ENCODE data around the gene CGB8.
"Not testable (repeated sequence)": the region's sequence is repeated elsewhere in the genome, so short reads cannot be mapped to it uniquely, and the experiment has no call there.

The CGB8 gene

GRCh38 chr19:49029749-49030148 is 19.2 kb downstream of the CGB8 start:
- not testable (repeated sequence) for DNase-seq

DNA sequence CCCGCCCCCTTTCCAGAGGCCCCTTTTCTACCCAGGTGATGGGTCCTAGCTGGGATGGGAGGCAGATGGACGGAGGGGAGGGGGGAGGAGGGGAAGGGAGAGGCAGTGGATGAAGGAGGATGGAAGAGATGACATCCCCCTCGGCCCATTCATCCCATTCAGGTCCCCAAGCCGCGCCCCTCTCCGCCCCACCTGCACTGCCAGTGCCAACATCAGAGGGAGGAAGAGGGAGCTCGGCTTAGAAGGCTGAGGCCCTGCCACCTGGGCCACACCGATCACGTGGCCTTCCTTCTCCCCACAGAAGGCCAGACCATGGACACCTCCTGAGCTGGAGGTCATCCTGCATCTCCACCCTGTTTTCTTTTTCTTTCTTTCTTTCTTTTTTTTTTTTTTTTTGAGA is 20.2 kb downstream of the CGB8 start:
- not testable (repeated sequence) for DNase-seq

DNA sequence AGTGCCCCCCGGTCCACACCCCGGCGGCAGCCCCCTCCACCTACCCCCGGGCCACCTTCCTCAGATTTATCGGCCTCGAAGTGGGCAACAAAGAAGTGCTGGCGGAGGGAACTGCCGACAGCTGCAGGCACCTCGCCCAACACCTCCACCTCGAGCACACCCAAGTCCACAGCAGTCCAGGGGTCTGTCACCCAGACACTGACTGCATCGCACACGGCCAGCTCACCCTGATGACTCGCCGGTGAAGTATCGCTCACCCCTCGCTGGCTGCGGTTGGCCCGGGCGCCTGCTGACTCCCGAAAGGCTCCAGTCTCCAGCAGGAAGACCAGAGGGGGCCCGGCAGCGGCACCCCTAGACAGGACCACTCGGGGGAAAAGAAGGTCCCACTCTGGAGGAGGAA is 23.3 kb downstream of the CGB8 start:
- DNase-seq: not testable (repeated sequence)

- not testable (repeated sequence) for DNase-seq
These were observed 23.8 kb downstream of the CGB8 start for GRCh38 chr19:49025088-49025487.

DNA sequence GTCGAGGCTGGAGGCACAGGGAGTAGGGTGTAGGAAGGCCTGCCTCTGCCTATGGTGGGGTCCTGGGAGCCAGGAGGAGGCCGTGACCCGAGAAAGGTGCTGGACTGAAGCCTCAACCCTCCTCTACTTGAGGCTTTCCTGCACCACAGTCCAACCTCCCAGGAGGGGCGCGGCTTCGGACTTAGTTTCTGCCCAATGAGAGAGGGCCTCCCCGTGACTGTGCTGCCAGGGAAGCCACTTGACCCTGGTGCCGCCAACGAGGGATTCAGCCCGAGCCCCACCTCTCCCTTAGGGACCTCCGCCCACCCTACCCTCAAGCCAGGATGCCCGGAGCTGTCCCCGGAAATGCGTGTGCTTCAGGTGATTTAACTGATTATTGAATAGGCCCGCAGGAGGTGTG is 24.7 kb downstream of the CGB8 start, which contains the start of gene CGB3:
Gene CGB3 (minus strand): TSS at position 101 of the 400 bp plus-strand sequence. CDS start 362 bp downstream, outside the sequence.
- DNase-seq: not testable (repeated sequence)

DNA sequence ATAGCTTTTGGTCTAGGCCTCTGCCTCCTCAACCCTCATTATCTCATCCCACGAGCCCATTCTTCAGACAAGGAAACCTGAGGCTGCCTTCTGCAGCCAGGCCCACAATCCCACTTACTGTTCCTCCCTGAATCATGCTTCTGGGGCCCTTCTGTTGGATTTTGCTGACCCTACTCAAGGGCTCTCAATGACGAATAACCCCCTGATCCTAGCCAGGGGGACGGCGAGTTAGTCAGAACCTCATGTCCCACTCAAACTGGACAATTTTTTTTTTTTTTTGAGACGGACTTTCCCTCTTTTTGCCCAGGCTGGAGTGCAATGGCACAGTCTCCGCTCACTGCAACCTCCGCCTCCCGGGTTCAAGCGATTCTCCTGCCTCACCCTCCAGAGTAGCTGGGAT is 26.8 kb downstream of the CGB8 start:
- DNase-seq: no peak

DNA sequence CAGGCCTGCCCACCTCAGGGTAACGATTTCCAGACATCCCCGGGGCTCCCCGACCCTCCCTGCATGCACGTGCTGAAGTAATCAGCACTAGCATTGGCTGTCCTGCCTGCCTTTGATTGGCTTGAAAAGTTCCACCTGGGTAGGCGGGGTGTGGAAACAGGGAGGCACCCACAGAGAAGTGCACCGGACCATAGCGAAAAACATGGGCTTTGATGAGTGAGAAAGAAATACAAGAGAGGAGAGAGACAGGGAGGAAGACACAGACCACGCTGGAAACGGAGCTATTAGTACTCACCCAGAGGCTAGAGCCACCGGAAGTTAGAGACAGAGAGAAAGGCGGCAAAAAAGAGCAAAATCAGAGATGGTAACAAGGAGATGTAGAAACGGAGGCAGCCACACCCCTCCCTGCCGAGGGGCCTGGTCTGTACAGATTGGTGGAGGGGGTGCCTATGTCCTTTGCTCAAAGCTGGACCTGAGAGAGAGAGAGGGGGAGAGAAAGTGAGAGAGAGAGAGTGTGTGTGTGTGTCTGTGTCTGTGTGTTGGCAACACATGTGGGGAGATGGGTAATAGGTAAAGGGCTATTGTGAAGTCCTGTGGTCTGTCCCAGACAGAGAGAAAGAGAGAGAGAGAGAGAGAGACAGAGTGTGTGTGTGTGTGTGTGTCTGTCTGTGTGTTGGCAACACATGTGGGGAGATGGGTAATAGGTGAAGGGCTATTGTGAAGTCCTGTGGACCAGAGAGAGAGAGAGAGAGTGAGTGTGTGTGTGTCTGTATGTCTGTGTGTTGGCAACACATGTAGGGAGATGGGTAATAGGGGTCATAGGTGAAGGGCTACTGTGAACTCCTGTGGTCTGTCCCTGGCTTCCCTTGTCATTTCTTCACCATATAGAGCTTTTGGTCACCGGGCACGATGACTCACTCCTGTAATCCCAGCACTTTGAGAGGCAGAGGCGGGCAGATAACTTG is 27.7 kb downstream of the CGB8 start:
- DNase-seq: no peak

DNA sequence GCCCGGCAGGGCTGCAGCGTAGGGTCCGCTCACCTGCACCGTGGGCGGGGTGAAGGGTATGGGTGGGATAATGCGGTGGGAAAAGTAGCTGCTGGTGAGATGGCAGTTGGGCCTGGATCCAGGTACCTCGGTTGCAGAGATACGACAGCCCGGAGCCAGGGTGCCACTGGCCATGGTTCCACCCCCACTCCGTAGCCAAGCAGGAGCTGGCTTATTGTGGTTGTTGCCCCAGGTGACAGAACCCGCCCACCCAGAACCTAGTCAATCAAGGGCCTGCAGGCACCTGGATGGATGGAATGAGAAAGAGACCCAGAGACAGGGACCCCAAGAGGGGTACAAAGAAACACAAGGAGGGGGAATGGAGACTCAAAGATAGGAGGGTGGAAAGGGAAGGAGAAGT is 28.6 kb downstream of the CGB8 start:
- no peak for DNase-seq

DNA sequence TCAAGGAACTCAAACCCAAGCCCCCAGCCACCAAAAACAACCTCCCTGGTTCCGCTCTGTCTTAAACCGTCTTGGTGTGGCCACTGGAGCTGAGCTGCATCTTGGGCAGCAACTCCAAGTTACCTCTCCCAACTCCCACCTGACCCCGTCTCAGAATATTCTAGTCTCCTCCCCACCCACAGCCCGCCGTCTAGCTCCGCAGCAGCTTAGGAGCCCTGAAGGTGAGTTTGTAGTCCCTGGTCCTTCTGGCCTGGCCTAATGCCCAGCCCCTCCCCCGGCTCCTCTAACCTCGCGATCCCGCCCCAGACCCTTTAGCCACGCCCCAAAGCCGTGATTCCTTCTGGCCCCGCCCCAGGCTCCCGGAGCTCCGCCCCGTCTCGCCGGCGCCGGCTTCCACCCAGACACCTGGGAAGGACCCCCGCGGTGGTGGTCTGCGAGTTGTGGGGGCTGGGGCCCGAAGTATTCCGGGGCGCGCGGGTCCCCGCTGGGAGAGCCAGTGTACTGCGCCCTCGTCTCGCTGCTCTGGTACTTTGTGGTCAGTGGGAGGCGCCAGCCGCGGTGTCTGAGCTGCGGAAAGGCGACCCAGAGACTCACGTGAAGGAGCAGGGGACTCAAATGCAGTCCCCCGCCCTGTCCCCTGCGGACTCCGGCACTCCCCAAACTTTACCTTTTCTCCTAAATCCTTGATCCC is 29.5 kb downstream of the CGB8 start:
- DNase-seq: peak in 5 of 6 experiments; percentile 46 to 63 (median 51)

- peak in 4 of 6 experiments; percentile 5 to 61 (median 24) for DNase-seq
These were observed 30.3 kb downstream of the CGB8 start for GRCh38 chr19:49018388-49019241.

DNA sequence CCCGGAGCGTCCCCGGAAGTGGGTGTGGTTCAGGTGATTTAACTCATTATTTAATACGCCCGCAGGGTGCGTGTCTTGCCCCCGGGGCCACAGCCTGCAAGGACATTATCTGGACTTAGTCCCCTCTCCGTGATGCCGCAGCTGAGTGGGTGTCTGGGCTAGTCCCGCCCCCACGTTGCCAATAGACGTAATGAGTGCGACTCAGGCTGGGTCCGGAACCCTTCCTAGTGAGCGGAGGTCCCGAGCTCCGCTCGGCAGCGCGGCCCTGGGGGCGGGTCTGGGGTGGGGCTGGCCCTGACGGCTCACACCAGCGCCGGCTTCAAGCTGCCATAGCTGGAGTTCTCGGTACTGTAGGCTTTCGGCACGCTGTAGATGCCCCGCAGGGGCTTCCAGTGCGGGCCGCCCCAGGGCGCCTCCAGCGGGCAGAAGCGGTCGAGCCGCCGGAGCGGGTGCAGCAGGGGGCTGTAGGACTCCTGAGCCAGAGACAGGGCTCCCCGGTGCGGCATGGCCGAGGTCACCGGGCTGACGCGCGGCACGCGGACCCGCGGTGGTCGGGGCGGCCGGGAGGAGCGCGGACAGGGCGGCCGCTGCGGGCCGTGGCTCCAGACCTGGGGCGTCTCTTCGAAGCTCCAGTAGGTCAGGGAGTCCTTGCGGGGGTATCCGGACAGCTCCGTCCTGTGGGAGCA is 31.1 kb downstream of the CGB8 start:
- DNase-seq: peak; percentile 46 to 72 (median 58)

DNA sequence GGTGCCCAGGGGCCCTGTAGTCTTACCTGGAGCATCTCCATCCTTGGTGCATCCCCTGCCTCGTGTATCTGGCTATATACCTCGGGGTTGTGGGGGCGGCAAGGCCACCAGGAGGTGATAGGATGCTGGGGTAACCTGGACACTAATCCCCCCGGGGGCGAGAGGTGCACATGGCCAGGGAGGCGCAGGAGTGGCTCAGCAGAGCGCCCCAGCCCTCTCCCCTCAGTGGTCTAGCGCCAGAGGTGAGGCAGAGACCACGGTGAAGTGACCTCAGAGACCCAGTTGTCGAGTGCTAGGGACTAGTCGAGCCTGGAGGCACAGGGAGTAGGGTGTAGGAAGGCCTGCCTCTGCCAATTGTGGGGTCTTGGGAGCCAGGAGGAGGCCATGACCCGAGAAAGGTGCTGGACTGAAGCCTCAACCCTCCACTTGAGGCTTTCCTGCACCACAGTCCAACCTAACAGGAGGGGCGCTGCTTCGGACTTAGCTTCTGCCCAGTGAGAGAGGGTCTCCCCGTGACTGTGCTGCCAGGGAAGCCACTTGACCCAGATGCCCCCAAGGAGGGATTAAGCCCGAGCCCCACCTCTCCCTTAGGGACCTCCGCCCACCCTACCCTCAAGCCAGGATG is 31.8 kb downstream of the CGB8 start, which contains the start of gene LHB:
Gene LHB (minus strand): TSS at position 51 of the 625 bp plus-strand sequence. CDS start 10 bp downstream, at position 41.
- DNase-seq: peak in 1 of 6 experiments; percentile 21

DNA sequence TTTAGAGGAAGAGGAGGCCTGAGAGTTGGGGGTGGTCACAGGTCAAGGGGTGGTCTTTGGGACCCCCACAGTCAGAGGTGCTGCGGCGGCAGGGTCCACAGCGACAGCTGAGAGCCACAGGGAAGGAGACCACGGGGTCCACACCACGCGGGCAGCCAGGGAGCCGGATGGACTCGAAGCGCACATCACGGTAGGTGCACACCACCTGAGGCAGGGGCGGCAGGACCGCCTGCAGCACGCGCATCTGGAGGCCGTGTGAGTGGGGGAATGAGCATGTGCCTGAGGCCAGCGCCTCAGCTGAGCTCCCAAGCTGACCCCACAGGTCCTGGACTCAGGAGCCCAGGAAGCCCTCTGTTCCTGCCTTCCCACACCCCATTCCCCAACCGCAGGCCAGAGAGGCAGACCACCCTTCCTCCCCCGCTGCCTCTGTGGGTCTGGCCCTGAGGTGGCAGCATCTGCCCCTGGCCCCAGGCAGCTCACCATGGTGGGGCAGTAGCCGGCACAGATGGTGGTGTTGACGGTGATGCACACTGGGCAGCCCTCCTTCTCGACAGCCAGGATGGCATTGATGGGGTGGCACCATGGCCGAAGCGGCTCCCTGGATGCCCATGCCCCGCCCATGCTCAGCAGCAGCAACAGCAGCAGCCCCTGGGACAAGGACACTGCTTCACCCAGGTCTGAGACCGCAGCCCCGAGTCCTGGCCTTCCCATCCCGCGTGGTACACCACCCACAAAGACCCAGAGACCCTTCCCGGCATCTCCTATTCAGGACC is 32.7 kb downstream of the CGB8 start:
- DNase-seq: no peak

- no peak for DNase-seq
These were observed 34.0 kb downstream of the CGB8 start for GRCh38 chr19:49014870-49015255.

GRCh38 chr19:49014123-49014869 is 34.6 kb downstream of the CGB8 start:
- DNase-seq: no peak

GRCh38 chr19:49011194-49011593 is 37.7 kb downstream of the CGB8 start:
- DNase-seq: no peak

GRCh38 chr19:49010453-49010852 is 38.5 kb downstream of the CGB8 start:
- no peak for DNase-seq

GRCh38 chr19:49009828-49010227 is 39.1 kb downstream of the CGB8 start:
- no peak for DNase-seq

DNA sequence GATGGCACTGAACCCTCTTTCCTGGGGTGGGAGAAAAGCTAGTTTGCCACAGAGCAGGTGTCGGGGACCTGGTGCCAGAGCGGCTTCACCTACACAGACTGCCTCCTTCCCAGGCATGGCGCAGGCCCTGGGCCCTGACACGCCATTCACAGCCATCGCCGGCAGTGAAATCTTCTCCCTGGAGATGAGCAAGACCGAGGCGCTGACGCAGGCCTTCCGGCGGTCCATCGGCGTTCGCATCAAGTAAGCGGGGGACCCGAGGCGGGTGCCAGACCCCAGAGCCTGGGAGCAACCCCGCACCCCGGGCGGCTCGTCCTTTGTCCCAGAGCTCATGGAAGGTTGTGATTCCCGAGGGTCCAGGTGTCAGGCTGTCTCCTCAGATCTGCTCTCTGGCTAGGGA is 42.0 kb downstream of the CGB8 start:
- DNase-seq: no peak
